NT2/D1 (cell line): ENCODE measurements around the gene TFAP2D.

ENCODE experiments used
- SUZ12 ChIP-seq: IDR thresholded peaks from 2 replicates; pipeline ENCODE4 v1.6.1; 2011; ENCODE audit not compliant: insufficient read length, insufficient read depth; ENCODE audit errors: extremely low read depth
- YY1 ChIP-seq: IDR thresholded peaks from 2 replicates; pipeline ENCODE4 v1.6.1; 2011; ENCODE audit not compliant: insufficient read length, insufficient read depth
- ZNF274 ChIP-seq: IDR thresholded peaks from 2 replicates; pipeline ENCODE4 v1.6.1; 2011; ENCODE audit warnings: mild to moderate bottlenecking, low read depth, low read length

DNA sequence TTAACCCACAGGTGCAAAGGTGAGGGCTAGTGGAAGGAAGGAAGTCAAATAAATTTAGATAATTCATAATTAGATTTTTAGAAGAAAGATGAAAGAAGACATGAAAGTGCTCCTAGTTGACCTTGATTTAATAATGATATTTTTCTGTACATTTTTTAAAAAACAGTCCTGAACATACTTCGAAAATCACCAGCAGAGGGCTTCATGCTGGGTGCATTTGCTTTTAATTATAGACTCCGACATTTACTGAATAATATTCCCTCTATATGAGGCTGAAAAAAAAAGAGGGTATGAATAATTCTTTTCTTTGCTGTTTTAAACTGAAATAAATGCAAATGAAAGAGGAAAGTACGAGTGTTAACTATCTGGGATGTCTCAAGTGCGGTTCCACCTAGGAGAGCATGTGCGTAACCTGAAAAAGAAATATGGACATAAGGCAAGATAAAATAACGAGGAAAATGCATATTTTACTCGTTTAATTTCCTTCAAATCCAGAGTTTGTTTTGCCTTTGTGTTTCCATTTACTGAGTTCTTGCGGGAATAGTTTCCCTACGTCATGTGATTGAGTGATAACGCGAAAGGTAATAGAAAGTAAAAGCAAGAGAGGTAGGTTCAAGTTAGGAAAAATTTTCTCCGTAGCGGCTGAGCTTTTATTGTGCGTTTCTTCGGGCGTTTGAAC is 102.2 kb downstream of the TFAP2D start:
- TF ChIP-seq ZNF274: no peak
- no peak for TF ChIP-seq YY1
- no peak for TF ChIP-seq SUZ12
